Cortex of kidney (tissue), 1 donor: ENCODE results near the gene ABCA13.

Source experiments
- DNase-seq: peaks from one replicate; lab custom pipeline; 2025; lab: John Stamatoyannopoulos, UW

The ABCA13 gene

DNA sequence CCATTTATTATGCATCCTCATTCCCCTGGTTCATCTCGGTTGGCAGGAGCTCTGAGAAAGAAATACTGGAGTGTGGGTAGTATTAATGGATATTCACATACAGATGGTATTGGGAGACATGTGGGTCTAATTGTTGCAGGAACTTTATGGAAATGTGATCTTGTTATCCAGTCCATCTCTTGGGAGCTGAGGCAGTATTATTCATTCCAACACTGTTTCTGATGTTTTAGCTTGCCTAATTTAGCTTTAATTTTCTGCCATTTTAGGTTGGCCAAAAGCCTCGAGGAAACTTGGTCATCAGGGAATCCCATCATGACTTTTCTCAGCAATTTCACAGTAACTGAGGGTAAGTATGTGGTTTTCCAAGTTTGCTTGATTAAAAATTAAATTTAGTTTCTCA is 125.7 kb downstream of the ABCA13 start:
- no peak for DNase-seq

DNA sequence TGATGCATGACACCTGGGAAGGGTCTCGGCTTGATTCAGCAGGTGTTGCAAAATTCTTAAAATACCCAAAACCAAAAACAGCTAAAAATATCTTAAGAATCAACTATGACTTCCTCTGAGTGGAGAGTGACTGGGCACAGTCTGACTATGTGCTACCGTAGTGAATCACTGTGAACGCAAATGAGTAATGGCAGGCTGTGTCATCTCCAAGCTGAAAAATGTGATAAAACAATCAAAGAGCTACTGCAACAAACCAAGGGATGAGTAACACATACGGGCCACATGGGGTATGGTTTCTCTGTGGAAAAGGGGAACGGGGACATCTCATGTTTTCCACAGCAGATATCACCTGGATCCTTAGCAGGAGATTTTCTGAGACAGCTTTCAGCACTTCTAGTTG is 127.5 kb downstream of the ABCA13 start:
- no peak for DNase-seq

DNA sequence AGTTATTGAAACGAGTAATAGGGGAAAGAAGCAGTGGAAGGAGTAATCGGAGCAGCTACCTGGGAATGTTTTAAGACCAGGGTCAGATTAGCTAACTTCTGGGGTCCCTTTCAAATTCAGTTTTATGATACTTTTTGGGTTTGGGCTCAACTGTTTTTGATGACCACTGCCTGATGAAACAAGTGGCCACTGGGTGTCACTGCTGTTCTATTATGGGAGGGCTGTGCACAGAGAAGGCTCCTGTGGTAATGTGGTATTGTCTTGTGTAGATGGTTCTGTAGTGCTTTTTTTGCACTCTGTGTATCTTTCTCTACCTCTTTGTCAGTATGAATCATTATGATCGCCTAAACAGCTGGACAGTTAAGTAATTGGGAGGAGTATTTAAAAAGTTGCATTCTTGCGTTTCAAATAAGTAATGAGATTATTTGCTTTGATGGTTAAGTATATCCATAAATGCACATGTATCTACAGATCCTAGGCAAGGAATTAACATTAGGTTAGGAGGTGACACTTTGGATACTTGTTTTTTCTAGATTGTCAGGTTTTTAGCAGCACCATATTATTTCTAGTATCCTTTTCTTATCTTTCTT is 128.4 kb downstream of the ABCA13 start:
- DNase-seq, result no peak

DNA sequence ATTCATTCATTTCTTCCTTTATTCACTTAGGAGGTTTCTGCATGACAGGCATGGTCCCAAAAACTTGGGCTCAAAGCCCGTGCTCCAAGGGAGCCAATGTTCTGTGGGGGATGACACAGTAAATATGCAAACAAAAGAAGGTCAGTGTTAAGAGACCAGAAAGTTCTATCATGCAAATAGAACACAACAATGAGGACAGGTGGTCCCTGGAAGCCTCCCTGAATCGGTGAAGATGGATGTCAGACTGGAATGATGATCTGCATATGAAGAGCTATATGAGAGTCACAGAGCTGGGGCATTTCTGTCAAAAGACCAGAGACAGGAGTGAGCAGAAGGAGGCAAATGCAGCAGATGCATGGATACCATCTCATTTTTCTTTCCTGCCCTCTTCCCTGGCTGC is 129.0 kb downstream of the ABCA13 start:
- DNase-seq, result no peak

DNA sequence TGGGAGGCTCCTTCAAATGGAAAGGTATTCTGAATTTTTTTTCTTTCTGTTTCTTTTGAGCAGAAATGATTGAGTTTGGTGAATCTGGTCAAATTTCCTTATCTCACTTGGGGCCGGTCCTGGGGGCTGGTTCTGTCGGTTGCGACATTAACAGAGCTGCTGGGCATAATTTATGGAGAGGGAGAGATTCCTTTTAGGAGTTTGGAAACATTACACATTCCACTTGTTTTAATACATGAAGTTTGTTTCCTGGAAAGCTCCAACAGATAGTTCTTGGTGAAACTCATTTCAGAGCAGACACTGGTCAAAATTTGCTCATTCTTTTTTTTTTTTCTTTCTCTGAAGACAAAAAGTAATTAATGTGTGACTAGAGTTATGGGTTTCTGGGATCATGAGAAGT is 129.9 kb downstream of the ABCA13 start:
- no peak for DNase-seq

DNA sequence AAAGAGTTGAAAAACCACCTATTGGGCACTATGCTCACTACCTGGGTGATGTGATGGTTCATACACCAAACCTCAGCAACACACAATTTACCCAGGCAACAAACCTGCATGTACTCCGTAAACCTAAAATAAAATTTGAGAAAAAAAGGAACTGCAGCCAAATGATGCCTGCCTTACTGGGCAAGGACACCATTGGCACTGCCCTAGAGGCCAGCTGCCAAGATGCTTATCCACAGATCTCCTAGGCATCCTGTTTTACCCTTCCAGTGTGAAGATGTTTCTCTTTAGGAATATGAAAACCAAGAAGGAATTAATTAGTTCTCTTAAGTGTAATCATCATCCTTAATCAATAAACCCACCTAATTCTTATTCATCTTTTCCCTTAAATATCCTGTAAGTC is 133.4 kb downstream of the ABCA13 start:
- no peak for DNase-seq

DNA sequence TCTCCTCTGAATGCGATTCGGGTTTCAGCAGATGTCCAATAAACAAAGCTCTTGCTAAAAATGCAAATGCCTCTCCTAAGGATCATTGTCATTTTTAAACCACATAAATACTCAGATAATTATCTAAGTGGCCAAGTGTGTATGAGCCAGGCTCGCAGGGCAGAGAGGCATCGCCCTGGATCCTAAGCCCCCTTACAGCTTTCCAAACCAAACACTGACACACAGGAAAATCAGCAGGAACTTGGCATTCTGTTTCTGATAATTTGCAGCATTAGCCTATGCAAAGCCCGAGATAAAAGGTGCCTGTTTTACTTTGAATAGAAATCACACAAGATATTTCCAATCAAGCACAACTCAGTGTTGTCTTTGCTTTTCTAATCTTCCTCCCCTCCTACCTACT is 134.4 kb downstream of the ABCA13 start:
- no peak for DNase-seq

DNA sequence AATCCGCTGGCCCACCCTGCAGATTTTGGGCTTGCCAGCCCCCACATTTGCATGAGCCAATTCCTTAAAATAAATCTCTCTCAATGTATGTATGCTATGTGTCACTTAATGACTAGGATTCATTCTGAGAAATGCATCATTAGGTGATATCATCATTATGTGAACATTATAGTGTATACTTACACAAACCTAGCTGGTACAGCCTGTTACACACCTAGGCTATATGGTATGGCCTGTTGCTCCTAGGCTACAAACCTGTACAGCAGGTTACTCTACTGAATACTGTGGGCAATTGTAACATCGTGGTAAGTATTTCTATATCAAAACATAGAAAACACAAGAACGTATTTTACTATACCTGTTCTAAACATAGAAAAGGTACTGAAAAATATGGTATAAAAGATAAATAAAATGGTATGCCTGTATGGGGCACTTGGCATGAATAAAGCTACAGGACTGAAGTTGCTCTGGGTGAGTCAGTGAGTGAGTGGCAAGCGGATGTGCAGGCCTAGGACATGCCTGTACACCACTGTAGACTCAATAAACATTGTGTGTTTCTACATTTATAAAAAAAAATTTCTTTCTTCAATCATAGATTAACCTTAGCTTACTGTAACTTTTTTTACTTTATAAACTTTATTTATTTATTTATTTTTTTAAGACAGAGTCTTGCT is 135.9 kb downstream of the ABCA13 start:
- DNase-seq, result no peak

DNA sequence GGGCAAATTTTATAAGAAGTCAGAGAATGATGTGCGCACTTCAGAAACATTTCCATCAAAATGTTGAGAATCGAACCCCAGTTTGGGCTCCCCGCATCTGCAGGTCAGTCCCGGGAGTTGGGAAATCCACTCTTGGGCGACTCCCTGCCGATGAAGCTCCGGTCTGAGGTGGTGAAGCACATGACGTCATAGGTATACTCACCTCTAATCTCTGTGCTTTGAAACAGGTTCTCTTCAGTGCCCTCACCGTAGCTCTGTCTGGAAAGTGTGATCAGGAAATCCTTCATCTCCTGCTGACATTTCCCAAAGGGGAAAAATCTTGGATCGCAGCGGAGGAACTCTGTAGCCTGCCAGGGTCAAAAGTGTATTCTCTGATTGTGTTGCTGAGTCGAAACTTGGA is 138.5 kb downstream of the ABCA13 start:
- no peak for DNase-seq

DNA sequence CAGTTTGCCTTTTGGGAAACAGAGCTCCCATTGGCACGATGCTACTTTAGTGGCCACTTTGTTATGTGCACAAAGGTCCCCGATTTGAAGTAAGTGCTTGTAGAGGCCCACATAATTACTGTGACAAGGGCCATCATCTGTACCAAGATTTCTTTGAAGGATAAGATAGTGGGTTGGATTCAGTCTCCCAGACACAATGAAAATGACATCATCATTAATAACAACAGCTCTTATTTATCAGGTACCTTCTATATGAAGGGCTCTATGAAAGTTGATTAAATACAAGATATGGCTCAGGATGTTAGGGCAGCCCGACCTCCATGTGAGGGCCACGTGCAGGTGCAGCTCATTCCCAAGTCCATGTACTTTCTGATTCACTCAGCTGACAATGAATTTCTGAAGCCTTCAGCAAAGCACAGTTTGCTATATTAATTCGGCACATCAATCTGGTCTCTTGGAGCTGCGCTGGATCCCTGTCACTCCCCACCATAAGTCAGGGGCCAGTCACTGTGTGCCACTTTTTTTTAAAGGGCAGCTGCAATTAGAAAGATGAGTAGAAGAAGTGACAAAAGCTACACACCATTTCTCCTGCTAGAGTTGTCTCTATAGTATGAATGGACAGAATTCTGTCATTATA is 140.3 kb downstream of the ABCA13 start:
- no peak for DNase-seq

DNA sequence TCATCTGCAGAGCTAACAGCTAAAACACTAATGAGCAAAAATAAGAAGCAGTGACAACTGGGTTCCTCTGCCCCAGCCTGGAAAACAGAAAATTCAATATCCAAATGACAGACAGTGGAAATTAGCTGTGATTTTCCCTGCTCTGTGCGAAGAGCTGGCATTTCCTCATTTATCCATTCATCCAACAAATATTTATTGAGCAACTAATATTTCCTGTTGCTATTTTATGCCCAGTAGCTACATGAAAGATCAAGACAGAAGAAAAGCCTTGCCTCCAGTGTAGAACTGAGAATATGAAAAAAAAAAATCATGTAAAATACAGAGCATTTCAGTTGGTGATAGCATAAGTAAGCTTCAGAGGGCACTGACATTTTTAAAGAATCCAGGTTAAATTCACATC is 140.9 kb downstream of the ABCA13 start:
- DNase-seq, result no peak

DNA sequence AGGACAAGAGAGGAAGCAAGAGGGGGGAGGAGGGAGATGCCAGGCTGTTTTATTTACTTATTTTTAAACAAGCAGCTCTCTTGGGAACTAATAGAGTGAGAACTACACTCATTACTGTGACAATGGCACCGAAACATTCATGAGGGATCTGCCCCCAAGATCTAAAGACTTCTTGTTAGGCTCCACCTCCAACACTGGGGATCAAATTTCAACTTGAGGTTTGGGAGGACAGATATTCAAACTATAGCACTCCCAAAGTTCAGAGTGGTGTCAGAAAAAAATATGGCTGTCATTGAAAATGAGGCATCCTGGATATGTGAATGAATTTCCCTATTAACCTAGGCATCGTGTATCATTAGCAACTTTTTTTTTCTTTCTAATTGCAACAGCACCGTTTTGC is 145.5 kb downstream of the ABCA13 start:
- no peak for DNase-seq

DNA sequence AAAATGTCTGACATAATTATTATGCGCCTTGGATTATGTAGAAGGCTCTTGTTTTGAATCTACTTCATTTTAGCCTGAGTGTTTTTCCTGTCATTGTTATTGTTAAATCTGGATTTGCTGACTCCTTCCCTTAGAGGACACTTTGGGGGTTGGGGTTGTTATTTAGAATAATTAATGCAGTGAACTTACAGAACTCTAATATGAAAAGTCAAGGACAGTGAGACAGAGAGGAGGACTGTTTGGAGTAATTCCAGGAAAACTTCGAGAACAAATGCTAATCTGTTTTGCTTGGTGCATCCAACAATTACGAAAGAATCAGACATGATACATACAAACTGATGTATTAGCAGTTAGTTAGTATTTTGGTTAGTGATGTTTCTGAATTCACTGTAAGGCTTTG is 146.1 kb downstream of the ABCA13 start:
- DNase-seq, result no peak

DNA sequence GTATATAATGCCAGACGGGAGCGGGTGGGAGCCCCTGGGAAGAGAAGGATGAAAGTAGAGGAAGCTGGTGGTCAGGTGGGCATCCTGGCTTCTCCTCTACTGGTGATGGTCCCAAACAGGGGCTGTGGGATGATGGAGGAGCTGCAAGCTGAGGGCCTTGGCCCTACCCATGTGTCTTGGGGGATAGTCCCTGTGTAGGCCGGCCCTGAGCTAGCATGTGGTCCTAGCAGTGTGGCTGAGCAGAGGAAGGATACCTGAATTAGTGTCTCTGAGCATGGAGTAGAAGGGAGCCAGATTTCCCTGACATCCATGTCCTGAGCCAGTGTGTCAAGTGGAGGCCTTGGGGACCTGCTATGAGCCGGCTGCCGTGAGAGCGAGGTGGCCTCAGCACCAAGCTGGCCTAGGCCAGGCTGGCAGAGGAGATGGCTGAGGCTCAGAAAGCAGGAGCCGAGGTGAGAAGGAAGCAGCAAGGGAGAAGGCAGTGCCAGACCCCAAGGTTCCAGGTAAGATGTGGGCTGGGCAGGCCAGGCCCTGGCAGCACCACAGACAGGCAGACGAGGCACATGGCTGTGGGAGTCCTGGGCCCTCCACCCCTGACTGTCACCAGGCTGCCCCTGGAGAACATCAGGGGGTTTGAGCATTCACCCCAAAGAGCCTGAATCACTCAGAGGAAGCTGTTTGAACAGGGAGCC is 150.2 kb downstream of the ABCA13 start:
- DNase-seq, result no peak

DNA sequence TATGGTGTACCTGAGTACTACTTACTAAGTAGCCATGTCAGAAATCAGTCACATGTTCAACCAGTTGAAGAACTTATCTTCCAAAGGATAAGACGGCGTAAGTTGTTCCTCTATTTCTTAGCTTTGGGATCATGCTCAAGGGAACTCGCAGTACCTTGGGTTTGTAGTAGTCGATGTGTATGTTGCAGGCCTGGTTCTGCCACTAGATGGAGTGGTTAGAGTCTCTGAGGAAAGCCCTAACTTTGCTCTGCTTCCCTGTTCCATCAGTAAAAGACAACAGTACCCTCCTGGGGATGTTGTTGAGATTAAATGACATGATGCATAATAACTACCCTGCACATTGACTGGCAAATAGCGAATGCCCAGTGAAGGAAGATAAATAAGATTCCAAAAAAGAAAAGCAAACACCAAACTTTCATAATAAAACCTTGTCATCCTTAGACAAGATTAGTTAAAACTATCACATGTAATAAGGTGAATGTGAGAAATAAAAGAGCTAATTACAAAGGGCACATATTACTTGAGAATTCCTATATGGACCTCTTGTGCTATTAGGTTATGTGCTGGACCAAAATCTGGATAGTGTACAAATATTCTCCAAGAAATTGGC is 165.9 kb downstream of the ABCA13 start:
- DNase-seq, result no peak

DNA sequence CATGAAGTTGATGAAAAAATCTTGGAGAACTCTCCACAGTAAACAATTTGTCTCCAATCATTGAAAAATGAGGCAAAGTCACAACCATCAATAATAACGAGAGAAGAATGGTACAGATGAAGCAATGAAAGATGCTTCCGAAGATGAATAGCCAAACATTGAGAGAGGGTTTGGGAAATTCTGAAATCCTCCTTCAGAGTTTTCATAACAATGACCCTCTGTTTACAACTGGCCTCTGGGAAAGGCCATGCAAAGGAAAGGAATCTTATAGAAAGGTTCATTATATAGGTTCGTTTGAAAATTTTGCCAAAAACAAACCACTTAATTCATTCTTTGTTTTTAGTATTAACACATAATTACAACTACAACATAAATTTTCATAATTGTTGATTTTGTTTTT is 166.5 kb downstream of the ABCA13 start:
- DNase-seq, result no peak

DNA sequence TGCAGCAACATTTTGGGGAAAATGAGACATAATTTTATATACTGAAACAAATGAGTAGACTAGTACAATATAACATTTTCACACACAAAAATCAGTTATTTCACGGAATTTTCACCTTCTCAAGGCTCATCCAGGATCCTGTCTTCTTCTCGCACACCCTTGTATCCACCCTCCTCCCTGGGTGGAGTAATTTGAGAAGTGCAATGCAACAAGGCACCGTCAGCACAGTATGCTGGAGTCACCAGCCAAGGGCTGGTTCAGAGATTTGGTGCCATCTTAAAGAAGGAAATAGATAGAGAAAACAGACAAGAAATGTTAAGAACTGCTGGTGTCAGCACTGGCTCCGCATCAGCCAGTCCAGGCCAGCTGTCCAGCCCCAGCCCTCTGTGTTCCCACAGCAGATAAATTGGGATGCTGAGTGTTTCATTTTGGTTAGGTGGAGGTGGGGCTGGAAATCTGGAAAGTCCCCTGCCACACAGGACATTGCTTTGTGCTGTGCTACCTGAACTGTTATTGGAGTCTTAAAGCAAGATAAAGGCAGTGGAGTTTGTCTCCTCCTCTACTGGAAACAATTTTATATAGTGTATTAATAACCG is 176.1 kb downstream of the ABCA13 start:
- no peak for DNase-seq

DNA sequence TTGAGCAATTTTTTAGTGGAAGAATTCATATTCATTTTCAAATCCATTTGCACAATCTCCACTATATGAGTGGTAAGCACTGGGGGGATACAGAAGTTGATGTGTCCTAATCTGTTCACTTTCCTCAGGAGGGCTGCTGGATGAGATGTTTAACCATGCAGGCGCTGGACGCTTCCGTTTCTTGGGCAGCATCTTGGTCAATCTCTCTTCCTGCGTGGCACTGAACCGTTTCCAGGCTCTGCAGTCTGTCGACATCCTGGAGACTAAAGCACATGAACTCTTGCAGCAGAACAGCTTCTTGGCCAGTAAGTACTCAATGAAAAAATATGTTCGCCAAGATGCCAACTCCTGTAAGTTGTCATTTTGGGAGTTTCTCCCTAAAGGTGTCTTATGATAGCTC is 179.3 kb downstream of the ABCA13 start:
- DNase-seq, result no peak

DNA sequence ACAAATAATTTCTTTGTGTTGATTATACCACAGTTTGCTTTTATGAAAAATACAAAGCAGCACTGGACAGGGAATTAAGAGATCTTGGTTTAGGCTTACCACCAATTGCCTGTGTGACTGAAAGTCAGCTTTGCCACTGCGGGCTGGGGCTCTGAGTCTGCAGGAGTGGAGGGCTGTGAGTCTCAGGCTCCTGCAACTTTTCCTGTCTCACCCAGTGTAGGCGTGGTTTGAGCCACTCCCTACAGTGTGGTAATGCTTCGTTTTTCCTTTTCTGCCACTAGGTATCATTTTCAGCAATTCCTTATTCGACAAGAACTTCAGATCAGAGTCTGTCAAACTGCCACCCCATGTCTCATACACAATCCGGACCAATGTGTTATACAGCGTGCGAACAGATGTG is 180.6 kb downstream of the ABCA13 start:
- DNase-seq, result no peak

DNA sequence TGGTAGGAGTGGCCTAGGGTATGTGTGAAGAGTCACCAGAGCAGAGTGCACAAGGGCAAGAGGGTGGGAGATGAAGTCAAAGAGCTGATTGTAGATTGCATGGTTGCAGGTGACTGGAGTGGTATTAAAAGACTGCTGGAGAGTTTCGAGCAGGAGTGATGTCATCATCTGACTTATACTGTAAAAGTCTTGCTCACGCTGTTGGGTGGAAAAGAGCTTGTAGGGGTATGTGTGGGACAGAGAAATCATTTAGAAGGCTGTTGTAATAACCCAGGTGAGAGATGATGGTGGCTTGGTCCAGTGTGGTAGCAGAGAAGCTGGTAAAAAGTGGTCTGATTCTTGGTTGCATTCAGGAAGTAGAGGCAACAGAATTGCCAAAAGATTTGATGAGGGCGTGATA is 184.1 kb downstream of the ABCA13 start:
- DNase-seq, result no peak

DNA sequence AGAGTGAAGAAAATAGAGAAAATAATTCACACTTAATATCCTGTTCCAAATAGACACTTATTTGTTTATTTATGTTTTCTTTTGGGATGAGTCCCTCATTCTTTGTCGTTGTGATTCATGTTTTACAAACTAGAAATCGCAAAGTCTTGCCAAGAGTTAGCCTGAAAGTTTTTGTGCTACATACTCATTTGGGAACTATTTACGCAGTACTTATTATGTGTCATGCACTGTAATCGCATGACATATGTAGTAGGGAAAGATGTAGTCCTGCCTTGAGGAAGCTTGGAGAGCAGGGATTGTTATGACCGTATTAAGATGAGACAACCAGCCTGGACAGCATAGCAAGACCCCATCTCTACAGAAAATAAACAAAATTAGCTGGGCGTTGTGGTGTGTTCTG is 189.3 kb downstream of the ABCA13 start:
- no peak for DNase-seq

DNA sequence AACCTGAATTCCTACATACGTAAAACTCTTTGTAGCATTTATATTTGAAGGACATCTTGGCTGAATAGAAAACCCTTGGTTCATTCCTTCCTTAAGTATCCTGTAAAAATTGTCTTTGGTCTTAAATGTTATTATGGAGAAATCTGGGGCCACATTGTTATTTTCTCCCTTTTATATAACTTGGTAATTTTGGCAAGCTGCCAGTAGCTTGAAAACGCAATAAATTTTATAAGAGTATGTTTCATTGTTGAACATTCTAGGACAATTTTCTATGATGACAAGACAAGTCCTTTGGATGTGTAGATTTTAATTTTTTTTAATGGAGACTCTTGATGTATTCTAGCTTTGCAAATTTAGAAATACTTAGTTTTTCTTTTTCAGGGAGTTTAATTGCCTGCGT is 191.9 kb downstream of the ABCA13 start:
- DNase-seq, result no peak
